Liver (tissue), 9 donors: ENCODE results near the gene TESMIN. TPM values are rescaled to one million over a fixed set of nuclear protein-coding genes. Genes with fewer than 3 reads are reported as not detected.

Experiments
- DNase-seq: peaks from one replicate; pipeline ENCODE4 v3.0.0-alpha.2; 2017; ENCODE audit warnings: low spot score
- H3K27ac ChIP-seq, 2 donors: one replicate each; pipeline ENCODE4 v1.7.0; 2013; ENCODE audit warnings: inconsistent platforms in 2 of 2, low read length in 2 of 2, control low read depth in 1 of 2, low read depth in 1 of 2, mild to moderate bottlenecking in 1 of 2
- H3K27me3 ChIP-seq, 4 donors: one replicate each; pipeline versions ENCODE4 v1.6.1 to v1.7.0; 2013; ENCODE audit warnings: low read length in 3 of 4, inconsistent platforms in 1 of 4, mild to moderate bottlenecking in 1 of 4, moderate library complexity in 1 of 4; ENCODE audit not compliant: control insufficient read depth in 4 of 4, insufficient read depth in 4 of 4
- H3K36me3 ChIP-seq, 4 donors: one replicate each; pipeline versions ENCODE4 v1.6.1 to v1.7.0; 2013; ENCODE audit warnings: low read length in 3 of 4, mild to moderate bottlenecking in 3 of 4, low read depth in 1 of 4, moderate library complexity in 1 of 4; ENCODE audit not compliant: control insufficient read depth in 4 of 4, insufficient read depth in 3 of 4
- H3K4me1 ChIP-seq, 4 donors: one replicate each; pipeline versions ENCODE4 v1.6.1 to v1.7.0; 2013; ENCODE audit warnings: low read length in 3 of 4, mild to moderate bottlenecking in 3 of 4, moderate library complexity in 1 of 4; ENCODE audit not compliant: control insufficient read depth in 4 of 4, insufficient read depth in 4 of 4
- H3K4me3 ChIP-seq, 3 donors: one replicate each; pipeline versions ENCODE4 v1.6.1 to v1.7.0; 2013; ENCODE audit warnings: low read length in 3 of 3, control low read depth in 1 of 3, low read depth in 1 of 3, mild to moderate bottlenecking in 1 of 3
- H3K9ac ChIP-seq, 2 donors: one replicate each; pipeline ENCODE4 v1.7.0; 2013; ENCODE audit warnings: low read length in 2 of 2, mild to moderate bottlenecking in 2 of 2, moderate library complexity in 2 of 2, control low read depth in 1 of 2, low read depth in 1 of 2
- H3K9me3 ChIP-seq, 4 donors: one replicate each; pipeline versions ENCODE4 v1.6.1 to v1.7.0; 2013; ENCODE audit warnings: low read length in 3 of 4; ENCODE audit not compliant: control insufficient read depth in 4 of 4
- EGR1 ChIP-seq, 2 donors: IDR thresholded peaks; 2 replicates each; pipeline ENCODE4 v1.6.1; 2016 to 2018; ENCODE audit warnings: antibody characterized with exemption in 2 of 2, low read depth in 2 of 2
- FOXA1 ChIP-seq: IDR thresholded peaks from 2 replicates; pipeline ENCODE4 v1.6.1; 2016; ENCODE audit warnings: antibody characterized with exemption
- GABPA ChIP-seq, 2 donors: IDR thresholded peaks in 1 of 2; conservative IDR thresholded peaks in 1 of 2; 2 replicates each; pipeline ENCODE4 v1.6.1; 2016; ENCODE audit warnings: antibody characterized with exemption in 2 of 2, mild to moderate bottlenecking in 1 of 2, moderate library complexity in 1 of 2
- HNF4A ChIP-seq, 2 donors: conservative IDR thresholded peaks; 2 replicates each; pipeline ENCODE4 v1.6.1; 2016; ENCODE audit warnings: antibody characterized with exemption in 2 of 2, mild to moderate bottlenecking in 2 of 2
- HNF4G ChIP-seq: IDR thresholded peaks from 2 replicates; pipeline ENCODE4 v1.6.1; 2016; ENCODE audit warnings: antibody characterized with exemption
- JUND ChIP-seq, 2 donors: IDR thresholded peaks; 2 replicates each; pipeline ENCODE4 v1.6.1; 2016; ENCODE audit warnings: antibody characterized with exemption in 2 of 2
- MAX ChIP-seq: IDR thresholded peaks from 2 replicates; pipeline ENCODE4 v1.6.1; 2016; ENCODE audit warnings: antibody characterized with exemption
- NR2F2 ChIP-seq: IDR thresholded peaks from 2 replicates; pipeline ENCODE4 v1.6.1; 2016; ENCODE audit warnings: antibody characterized with exemption
- RAD21 ChIP-seq, 2 donors: IDR thresholded peaks; 2 replicates each; pipeline ENCODE4 v1.6.1; 2016; ENCODE audit warnings: antibody characterized with exemption in 2 of 2, mild to moderate bottlenecking in 2 of 2
- SP1 ChIP-seq: IDR thresholded peaks from 2 replicates; pipeline ENCODE4 v1.6.1; 2018; ENCODE audit warnings: antibody characterized with exemption, mild to moderate bottlenecking
- YY1 ChIP-seq: IDR thresholded peaks from 2 replicates; pipeline ENCODE4 v1.6.1; 2016; ENCODE audit warnings: antibody characterized with exemption, mild to moderate bottlenecking
- WGBS: extraction: QIAGEN DNeasy Blood & Tissue Kit; methylation state at CpG from one replicate; pipeline ENCODE4 v1.1.7; 2013; 5-methylcytosine and 5-hydroxymethylcytosine counted together
- polyA plus RNA-seq, 2 donors: library from polyadenylated mRNA; stranded (reverse) in 1 of 2; unstranded in 1 of 2; fragments of 200-250 nt in 1 of 2; fragments of >200 nt in 1 of 2; fragmentation: Nextera tagmentation in 1 of 2; extraction: Ambion mirVana in 1 of 2; gene quantifications; one replicate each; pipeline versions ENCODE4 v1.2.1 to v1.2.3, GENCODE V29; 2013 to 2015
- total RNA-seq, 2 donors: library from RNA; depleted of rRNA; stranded (reverse); fragments of >200 nt; gene quantifications; one replicate each; pipeline ENCODE4 v1.2.3, GENCODE V29; 2014
- TF ChIP-seq, protein P1 (sequence below): fragments of 150-350 bp; IDR thresholded peaks from 2 replicates; pipeline ENCODE4 v1.5.1; 2017; ENCODE audit warnings: improper control_type of control experiment, low read depth, low read length; ENCODE audit not compliant: missing input control
- TF ChIP-seq, protein P2 (sequence below): IDR thresholded peaks from 2 replicates; pipeline ENCODE4 v1.6.1; 2016; ENCODE audit warnings: antibody characterized with exemption
- TF ChIP-seq, protein P3 (sequence below): IDR thresholded peaks from 2 replicates; pipeline ENCODE4 v1.6.1; 2016; ENCODE audit warnings: antibody characterized with exemption, mild to moderate bottlenecking
- donor health status: healthy.
- donor health status: healthy.
- donor health status: healthy.
- donor health status: healthy.
- donor health status: healthy.

Gene TESMIN
- total and polyA plus RNA-seq, 4 donors: 0.27 to 2.5 (median 0.62) TPM

GRCh38 chr11:68689737-68690625 is 61.3 kb downstream of the TESMIN start:
- TF ChIP-seq NR2F2 (no peak), GABPA (IDR thresholded peaks at IDR 0.05 in 1 of 2, conservative IDR thresholded peaks at IDR 0.05 in 1 of 2) (no peak), HNF4G (no peak), SP1 (no peak), YY1 (no peak), FOXA1 (no peak), EGR1 (IDR thresholded peaks at IDR 0.05; ENCODE audit: low read depth in 2 of 2) (no peak), RAD21 (IDR thresholded peaks at IDR 0.05) (no peak), HNF4A (conservative IDR thresholded peaks at IDR 0.05) (no peak), MAX (no peak), JUND (IDR thresholded peaks at IDR 0.05) (no peak)
- TF ChIP-seq, protein P1, sequence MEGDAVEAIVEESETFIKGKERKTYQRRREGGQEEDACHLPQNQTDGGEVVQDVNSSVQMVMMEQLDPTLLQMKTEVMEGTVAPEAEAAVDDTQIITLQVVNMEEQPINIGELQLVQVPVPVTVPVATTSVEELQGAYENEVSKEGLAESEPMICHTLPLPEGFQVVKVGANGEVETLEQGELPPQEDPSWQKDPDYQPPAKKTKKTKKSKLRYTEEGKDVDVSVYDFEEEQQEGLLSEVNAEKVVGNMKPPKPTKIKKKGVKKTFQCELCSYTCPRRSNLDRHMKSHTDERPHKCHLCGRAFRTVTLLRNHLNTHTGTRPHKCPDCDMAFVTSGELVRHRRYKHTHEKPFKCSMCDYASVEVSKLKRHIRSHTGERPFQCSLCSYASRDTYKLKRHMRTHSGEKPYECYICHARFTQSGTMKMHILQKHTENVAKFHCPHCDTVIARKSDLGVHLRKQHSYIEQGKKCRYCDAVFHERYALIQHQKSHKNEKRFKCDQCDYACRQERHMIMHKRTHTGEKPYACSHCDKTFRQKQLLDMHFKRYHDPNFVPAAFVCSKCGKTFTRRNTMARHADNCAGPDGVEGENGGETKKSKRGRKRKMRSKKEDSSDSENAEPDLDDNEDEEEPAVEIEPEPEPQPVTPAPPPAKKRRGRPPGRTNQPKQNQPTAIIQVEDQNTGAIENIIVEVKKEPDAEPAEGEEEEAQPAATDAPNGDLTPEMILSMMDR: no peak
- TF ChIP-seq, protein P2, sequence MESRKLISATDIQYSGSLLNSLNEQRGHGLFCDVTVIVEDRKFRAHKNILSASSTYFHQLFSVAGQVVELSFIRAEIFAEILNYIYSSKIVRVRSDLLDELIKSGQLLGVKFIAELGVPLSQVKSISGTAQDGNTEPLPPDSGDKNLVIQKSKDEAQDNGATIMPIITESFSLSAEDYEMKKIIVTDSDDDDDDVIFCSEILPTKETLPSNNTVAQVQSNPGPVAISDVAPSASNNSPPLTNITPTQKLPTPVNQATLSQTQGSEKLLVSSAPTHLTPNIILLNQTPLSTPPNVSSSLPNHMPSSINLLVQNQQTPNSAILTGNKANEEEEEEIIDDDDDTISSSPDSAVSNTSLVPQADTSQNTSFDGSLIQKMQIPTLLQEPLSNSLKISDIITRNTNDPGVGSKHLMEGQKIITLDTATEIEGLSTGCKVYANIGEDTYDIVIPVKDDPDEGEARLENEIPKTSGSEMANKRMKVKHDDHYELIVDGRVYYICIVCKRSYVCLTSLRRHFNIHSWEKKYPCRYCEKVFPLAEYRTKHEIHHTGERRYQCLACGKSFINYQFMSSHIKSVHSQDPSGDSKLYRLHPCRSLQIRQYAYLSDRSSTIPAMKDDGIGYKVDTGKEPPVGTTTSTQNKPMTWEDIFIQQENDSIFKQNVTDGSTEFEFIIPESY: no peak
- TF ChIP-seq, protein P3, sequence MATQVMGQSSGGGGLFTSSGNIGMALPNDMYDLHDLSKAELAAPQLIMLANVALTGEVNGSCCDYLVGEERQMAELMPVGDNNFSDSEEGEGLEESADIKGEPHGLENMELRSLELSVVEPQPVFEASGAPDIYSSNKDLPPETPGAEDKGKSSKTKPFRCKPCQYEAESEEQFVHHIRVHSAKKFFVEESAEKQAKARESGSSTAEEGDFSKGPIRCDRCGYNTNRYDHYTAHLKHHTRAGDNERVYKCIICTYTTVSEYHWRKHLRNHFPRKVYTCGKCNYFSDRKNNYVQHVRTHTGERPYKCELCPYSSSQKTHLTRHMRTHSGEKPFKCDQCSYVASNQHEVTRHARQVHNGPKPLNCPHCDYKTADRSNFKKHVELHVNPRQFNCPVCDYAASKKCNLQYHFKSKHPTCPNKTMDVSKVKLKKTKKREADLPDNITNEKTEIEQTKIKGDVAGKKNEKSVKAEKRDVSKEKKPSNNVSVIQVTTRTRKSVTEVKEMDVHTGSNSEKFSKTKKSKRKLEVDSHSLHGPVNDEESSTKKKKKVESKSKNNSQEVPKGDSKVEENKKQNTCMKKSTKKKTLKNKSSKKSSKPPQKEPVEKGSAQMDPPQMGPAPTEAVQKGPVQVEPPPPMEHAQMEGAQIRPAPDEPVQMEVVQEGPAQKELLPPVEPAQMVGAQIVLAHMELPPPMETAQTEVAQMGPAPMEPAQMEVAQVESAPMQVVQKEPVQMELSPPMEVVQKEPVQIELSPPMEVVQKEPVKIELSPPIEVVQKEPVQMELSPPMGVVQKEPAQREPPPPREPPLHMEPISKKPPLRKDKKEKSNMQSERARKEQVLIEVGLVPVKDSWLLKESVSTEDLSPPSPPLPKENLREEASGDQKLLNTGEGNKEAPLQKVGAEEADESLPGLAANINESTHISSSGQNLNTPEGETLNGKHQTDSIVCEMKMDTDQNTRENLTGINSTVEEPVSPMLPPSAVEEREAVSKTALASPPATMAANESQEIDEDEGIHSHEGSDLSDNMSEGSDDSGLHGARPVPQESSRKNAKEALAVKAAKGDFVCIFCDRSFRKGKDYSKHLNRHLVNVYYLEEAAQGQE: no peak
- H3K4me3 ChIP-seq: no peak overlapping the region
- H3K4me1 ChIP-seq: peaks cover 0 to 2% (median under 1%) of the 10 kb centered on the region in 4 donors
- H3K9ac ChIP-seq: no peak overlapping the region
- no peak for DNase-seq
- no peaks in the 10 kb centered on the region for H3K36me3 ChIP-seq
- H3K27ac ChIP-seq: no peak overlapping the region
- 57% methylated on average over 14 of the region's 14 CpGs for WGBS
- peaks cover 0 to 5% (median 2%) of the 10 kb centered on the region in 4 donors for H3K27me3 ChIP-seq
- H3K9me3 ChIP-seq: no peaks in the 10 kb centered on the region

- Histone ChIP-seq H3K4me3 (no peak overlapping the region), H3K9me3 (no peaks in the 10 kb centered on the region), H3K27ac (no peak overlapping the region), H3K36me3 (no peaks in the 10 kb centered on the region), H3K9ac (no peak overlapping the region), H3K27me3 (peaks cover 0 to 5% (median 3%) of the 10 kb centered on the region in 4 donors), H3K4me1 (peaks cover 0 to 11% (median 7%) of the 10 kb centered on the region in 4 donors)
- 64% methylated on average over 12 of the region's 12 CpGs for WGBS
- TF ChIP-seq, protein P2: no peak
- TF ChIP-seq JUND (IDR thresholded peaks at IDR 0.05) (no peak), NR2F2 (no peak)
- TF ChIP-seq, protein P1: no peak
- no peak for DNase-seq
These were observed 62.4 kb downstream of the TESMIN start for GRCh38 chr11:68688881-68689280.
